Measurements from ENCODE around the gene KRIT1. TPM values are rescaled to one million over a fixed set of nuclear protein-coding genes. Genes with fewer than 3 reads are reported as not detected.

The KRIT1 gene
- 10 to 100 TPM; 30.4 to 30.7 (median 30.4) TPM for total RNA-seq

DNA sequence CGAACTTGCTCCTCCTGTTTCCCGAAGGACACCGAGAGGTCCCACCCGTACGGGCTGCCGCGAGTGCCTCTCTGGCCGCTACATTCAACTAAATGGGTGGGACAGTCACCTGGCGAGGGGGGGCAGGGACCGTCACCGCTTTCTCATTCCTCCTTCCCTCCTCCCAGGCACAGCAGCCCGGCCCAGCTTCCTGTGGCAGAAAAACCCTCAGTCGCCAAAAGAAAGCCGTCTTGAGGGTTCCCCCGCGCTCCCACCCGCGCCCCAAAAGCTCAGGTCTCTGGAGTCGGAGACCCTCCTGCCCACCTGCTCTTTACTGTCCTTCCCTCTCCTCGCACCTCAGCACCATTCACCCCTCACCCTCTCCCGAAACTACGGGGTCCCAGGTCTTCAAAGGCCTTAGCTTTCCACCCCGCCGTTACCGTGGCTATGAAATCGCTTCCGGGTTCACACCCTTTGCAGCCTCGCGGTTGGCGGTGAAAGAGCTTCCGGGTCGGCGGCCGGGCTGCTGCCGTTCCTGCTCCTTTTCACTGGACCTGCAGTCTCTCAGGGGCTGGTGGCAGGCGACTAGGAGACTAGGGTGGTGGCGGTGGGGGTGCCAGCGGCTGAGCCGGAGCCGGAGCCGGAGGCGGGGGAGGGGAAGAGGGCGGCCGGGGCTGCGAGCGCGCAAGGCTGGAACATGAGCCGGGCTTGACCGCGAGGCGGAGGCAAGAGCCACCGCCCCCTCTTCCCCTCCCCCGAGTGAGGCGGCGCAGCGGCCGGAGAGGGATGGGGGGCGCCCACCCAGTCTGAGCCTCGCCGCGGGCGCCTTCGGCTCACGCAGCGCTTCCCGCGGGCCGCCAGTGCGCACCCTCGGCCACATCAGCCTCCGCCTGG lies at the start of gene KRIT1, which contains the start of gene ANKIB1:
Gene KRIT1, minus strand, starts transcription at position 428 of the 873 bp plus-strand sequence. CDS start 3,779 bp downstream, outside the sequence.
Gene ANKIB1, plus strand, starts transcription at position 488 of the 873 bp plus-strand sequence. CDS start 49,005 bp downstream, outside the sequence.
- H3K27me3 Mint-ChIP-seq (ENCODE audit: low read depth) = no peaks in the 10 kb centered on the region
- H3K4me1 Mint-ChIP-seq (ENCODE audit: low read depth) = peaks cover 38% of the 10 kb centered on the region

GRCh38 chr7:92295391-92295790 lies 49.7 kb upstream of the KRIT1 start:
- Mint-ChIP-seq H3K4me1 (ENCODE audit: low read depth) (peaks cover 14% of the 10 kb centered on the region), H3K27me3 (ENCODE audit: low read depth) (no peaks in the 10 kb centered on the region), H3K36me3 (ENCODE audit: insufficient read depth) (peaks cover 19% of the 10 kb centered on the region), H3K9me3 (no peaks in the 10 kb centered on the region), H3K4me3 (no peak overlapping the region)
- DNase-seq = no peak
- ATAC-seq = no peak

More for the DNA sequence above, at the start of gene KRIT1, which contains the start of gene ANKIB1:
- peak within 1 kb of the TSS; percentile 96 for H3K4me3 Mint-ChIP-seq
- ATAC-seq = peak; percentile 88
- H3K9me3 Mint-ChIP-seq = no peaks in the 10 kb centered on the region
- peak; percentile 81 for DNase-seq
- peaks cover 4% of the 10 kb centered on the region for H3K36me3 Mint-ChIP-seq (ENCODE audit: insufficient read depth)

GRCh38 chr7:92293896-92294590 lies 48.3 kb upstream of the KRIT1 start:
- Mint-ChIP-seq H3K4me3 (no peak overlapping the region), H3K27me3 (ENCODE audit: low read depth) (no peaks in the 10 kb centered on the region), H3K4me1 (ENCODE audit: low read depth) (peaks cover 20% of the 10 kb centered on the region), H3K36me3 (ENCODE audit: insufficient read depth) (peaks cover 14% of the 10 kb centered on the region), H3K9me3 (no peaks in the 10 kb centered on the region)
- DNase-seq (no peak), ATAC-seq (no peak)

GRCh38 chr7:92292981-92293380 lies 47.3 kb upstream of the KRIT1 start:
- Mint-ChIP-seq H3K4me3 (no peak overlapping the region), H3K9me3 (no peaks in the 10 kb centered on the region), H3K4me1 (ENCODE audit: low read depth) (peaks cover 20% of the 10 kb centered on the region), H3K36me3 (ENCODE audit: insufficient read depth) (peaks cover 12% of the 10 kb centered on the region), H3K27me3 (ENCODE audit: low read depth) (no peaks in the 10 kb centered on the region)
- ATAC-seq (no peak), DNase-seq (no peak)

DNA sequence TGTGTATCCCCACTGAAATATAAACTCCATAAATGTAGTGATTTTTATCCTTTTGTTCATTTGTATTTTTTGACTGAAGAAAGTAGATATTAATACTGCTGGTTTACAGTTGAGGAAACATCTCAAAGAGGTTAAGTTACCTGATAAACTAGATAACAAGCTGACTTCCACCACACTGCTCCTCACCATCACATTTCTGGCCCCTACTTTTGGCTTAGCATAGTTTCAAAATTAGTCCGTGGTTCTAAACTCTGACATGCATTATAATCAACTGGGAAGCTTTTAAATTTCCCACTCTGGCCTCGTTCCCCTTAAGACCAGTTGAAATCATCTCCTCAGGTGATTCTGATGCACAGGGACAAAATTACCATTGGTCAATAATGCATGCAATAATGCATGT lies 43.6 kb upstream of the KRIT1 start:
- no peak overlapping the region for H3K4me3 Mint-ChIP-seq
- ATAC-seq (no peak), DNase-seq (no peak)
- peaks cover 23% of the 10 kb centered on the region for H3K4me1 Mint-ChIP-seq (ENCODE audit: low read depth)
- no peaks in the 10 kb centered on the region for H3K9me3 Mint-ChIP-seq
- H3K27me3 Mint-ChIP-seq (ENCODE audit: low read depth) = no peaks in the 10 kb centered on the region
- peaks cover 12% of the 10 kb centered on the region for H3K36me3 Mint-ChIP-seq (ENCODE audit: insufficient read depth)

GRCh38 chr7:92282930-92283329 lies 37.2 kb upstream of the KRIT1 start:
- peaks cover 18% of the 10 kb centered on the region for H3K36me3 Mint-ChIP-seq (ENCODE audit: insufficient read depth)
- peaks cover 6% of the 10 kb centered on the region for H3K9me3 Mint-ChIP-seq
- no peak overlapping the region for H3K4me3 Mint-ChIP-seq
- peaks cover 3% of the 10 kb centered on the region for H3K4me1 Mint-ChIP-seq (ENCODE audit: low read depth)
- ATAC-seq = no peak
- DNase-seq = no peak
- H3K27me3 Mint-ChIP-seq (ENCODE audit: low read depth) = no peaks in the 10 kb centered on the region

DNA sequence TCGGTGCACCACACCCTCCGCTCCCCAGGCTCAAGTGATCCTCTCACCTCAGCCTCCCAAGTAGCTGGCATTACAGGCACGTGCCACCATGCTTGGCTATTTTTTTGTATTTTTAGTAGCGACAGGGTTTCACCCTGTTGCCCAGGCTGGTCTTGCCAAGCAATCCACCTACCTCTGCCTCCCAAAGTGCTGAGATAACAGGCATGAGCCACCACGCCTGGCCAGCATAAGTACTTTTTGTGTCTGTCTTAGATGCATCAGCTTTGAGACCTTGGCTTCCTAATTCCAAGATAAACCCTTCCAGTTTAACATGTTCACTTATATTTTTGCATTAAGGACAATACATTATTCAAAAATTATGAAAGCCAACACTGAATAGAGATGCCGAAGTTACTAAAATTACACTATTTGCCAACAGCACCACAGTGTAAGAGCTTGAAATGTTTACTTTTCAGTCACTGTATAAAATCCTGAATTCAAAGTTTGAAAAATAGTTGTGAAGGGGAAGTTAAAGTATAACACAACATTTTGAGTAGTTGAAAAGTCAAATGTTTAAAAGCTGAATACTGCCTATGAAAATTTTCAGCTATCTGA lies 36.6 kb upstream of the KRIT1 start:
- ATAC-seq = no peak
- peaks cover 15% of the 10 kb centered on the region for H3K36me3 Mint-ChIP-seq (ENCODE audit: insufficient read depth)

GRCh38 chr7:92281031-92281430 lies 35.3 kb upstream of the KRIT1 start:
- ATAC-seq (no peak), DNase-seq (no peak)
- peaks cover 6% of the 10 kb centered on the region for H3K9me3 Mint-ChIP-seq
- H3K27me3 Mint-ChIP-seq (ENCODE audit: low read depth) = no peaks in the 10 kb centered on the region
- H3K4me1 Mint-ChIP-seq (ENCODE audit: low read depth) = peaks cover 3% of the 10 kb centered on the region
- no peak overlapping the region for H3K4me3 Mint-ChIP-seq
- H3K36me3 Mint-ChIP-seq (ENCODE audit: insufficient read depth) = peaks cover 14% of the 10 kb centered on the region

More for the DNA sequence above, 36.6 kb upstream of the KRIT1 start:
- Mint-ChIP-seq H3K9me3 (peaks cover 6% of the 10 kb centered on the region), H3K27me3 (ENCODE audit: low read depth) (no peaks in the 10 kb centered on the region), H3K4me3 (no peak overlapping the region), H3K4me1 (ENCODE audit: low read depth) (peaks cover 2% of the 10 kb centered on the region)
- DNase-seq = no peak

- DNase-seq (no peak), ATAC-seq (no peak)
- H3K9me3 Mint-ChIP-seq = peaks cover 6% of the 10 kb centered on the region
- no peak overlapping the region for H3K4me3 Mint-ChIP-seq
- H3K27me3 Mint-ChIP-seq (ENCODE audit: low read depth) = no peaks in the 10 kb centered on the region
- peaks cover 3% of the 10 kb centered on the region for H3K4me1 Mint-ChIP-seq (ENCODE audit: low read depth)
- peaks cover 12% of the 10 kb centered on the region for H3K36me3 Mint-ChIP-seq (ENCODE audit: insufficient read depth)
Measured at GRCh38 chr7:92279396-92280031, 33.8 kb upstream of the KRIT1 start.

DNA sequence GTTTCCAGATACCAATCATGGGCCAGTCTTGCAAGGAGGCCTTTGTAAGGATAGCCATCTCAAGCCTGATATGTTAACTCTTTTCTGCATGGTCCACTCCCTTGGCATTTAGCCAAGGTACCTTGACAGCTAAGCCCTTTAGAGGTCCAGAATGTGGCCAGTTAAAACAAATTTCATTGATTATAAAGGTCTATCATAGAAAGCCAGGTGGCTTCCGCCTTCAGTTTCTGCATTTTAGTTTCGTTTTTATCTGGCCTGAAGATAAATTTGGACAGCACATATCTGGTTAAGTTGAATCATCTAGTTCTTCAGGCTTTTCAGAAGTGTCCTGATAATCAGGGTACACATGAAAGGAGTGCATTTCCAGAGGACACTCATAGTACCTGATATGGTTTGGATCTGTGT lies 30.7 kb upstream of the KRIT1 start:
- Mint-ChIP-seq H3K27me3 (ENCODE audit: low read depth) (no peaks in the 10 kb centered on the region), H3K36me3 (ENCODE audit: insufficient read depth) (peaks cover 19% of the 10 kb centered on the region), H3K4me1 (ENCODE audit: low read depth) (peaks cover 6% of the 10 kb centered on the region), H3K9me3 (peaks cover 6% of the 10 kb centered on the region), H3K4me3 (no peak overlapping the region)
- DNase-seq = no peak
- ATAC-seq = no peak

DNA sequence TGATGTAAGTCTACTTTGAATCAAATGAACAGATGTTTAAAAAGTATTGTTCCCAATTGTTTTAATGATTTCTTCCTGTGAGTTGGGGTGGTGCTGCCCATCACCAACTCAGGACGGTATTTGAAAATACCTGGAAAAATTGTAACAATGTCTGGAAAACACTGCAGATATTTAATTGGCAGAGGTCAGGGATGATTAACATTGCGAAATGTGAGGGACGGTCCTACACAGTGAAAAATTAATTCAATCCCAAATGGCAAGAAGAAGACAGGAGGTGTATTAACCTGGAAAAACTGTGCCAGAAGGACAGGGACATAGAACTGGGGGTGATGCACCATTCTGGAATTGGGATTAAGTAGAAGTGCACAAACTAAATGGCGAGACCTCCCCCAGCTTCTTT lies 29.6 kb upstream of the KRIT1 start:
- ATAC-seq (no peak), DNase-seq (no peak)
- H3K4me1 Mint-ChIP-seq (ENCODE audit: low read depth) = peaks cover 6% of the 10 kb centered on the region
- no peaks in the 10 kb centered on the region for H3K9me3 Mint-ChIP-seq
- H3K27me3 Mint-ChIP-seq (ENCODE audit: low read depth) = no peaks in the 10 kb centered on the region
- peaks cover 13% of the 10 kb centered on the region for H3K36me3 Mint-ChIP-seq (ENCODE audit: insufficient read depth)
- no peak overlapping the region for H3K4me3 Mint-ChIP-seq

GRCh38 chr7:92268921-92269320 lies 23.2 kb upstream of the KRIT1 start:
- Mint-ChIP-seq H3K36me3 (ENCODE audit: insufficient read depth) (peaks cover 9% of the 10 kb centered on the region), H3K27me3 (ENCODE audit: low read depth) (no peaks in the 10 kb centered on the region), H3K4me3 (no peak overlapping the region), H3K4me1 (ENCODE audit: low read depth) (peaks cover 3% of the 10 kb centered on the region), H3K9me3 (no peaks in the 10 kb centered on the region)
- DNase-seq = no peak
- ATAC-seq = no peak

GRCh38 chr7:92266415-92267241 lies 20.9 kb upstream of the KRIT1 start:
- Mint-ChIP-seq H3K36me3 (ENCODE audit: insufficient read depth) (peaks cover 4% of the 10 kb centered on the region), H3K4me3 (no peak overlapping the region), H3K27me3 (ENCODE audit: low read depth) (no peaks in the 10 kb centered on the region), H3K9me3 (no peaks in the 10 kb centered on the region), H3K4me1 (ENCODE audit: low read depth) (peaks cover 1% of the 10 kb centered on the region)
- ATAC-seq = no peak
- no peak for DNase-seq
